Gastrocnemius medialis (tissue), 4 donors: ENCODE measurements around the gene SFMBT2.

Source experiments
- CTCF ChIP-seq, 5 experiments: fragments of 450-650 bp in 3 of 5; fragments of 200-600 bp in 2 of 5; sonication (generic) in 2 of 5; IDR thresholded peaks in 4 of 5; conservative IDR thresholded peaks in 1 of 5; 1 replicate in 4 of 5; 2 replicates in 1 of 5; pipeline ENCODE4 v1.5.1; 2016 to 2019; ENCODE audit warnings: antibody characterized with exemption in 5 of 5, mild to moderate bottlenecking in 3 of 5, moderate library complexity in 3 of 5
- POLR2A ChIP-seq, 2 donors: fragments of 450-650 bp; IDR thresholded peaks; one replicate each; pipeline ENCODE4 v1.6.1; 2017; ENCODE audit warnings: antibody characterized with exemption in 2 of 2, mild to moderate bottlenecking in 2 of 2, moderate library complexity in 2 of 2

GRCh38 chr10:7372504-7372903, 38.3 kb downstream of the SFMBT2 start:
- TF ChIP-seq CTCF (IDR thresholded peaks at IDR 0.05 in 4 of 5, conservative IDR thresholded peaks at IDR 0.05 in 1 of 5) (no peak), POLR2A (IDR thresholded peaks at IDR 0.05) (no peak)
